ENCODE results near the gene KRTAP19-7. TPM values are rescaled to one million over a fixed set of nuclear protein-coding genes. Genes with fewer than 3 reads are reported as not detected.

KRTAP19-7 gene
- total RNA-seq, 1 experiment from 2014 or later: not detected

- Histone ChIP-seq H3K36me3 (ENCODE audit: control insufficient read depth, insufficient read depth, low read length) (no peaks in the 10 kb centered on the region; the same call in 1 of the 2 replicates), H3K4me1 (ENCODE audit: control insufficient read depth, insufficient read depth, low read length) (no peaks in the 10 kb centered on the region), H3K4me3 (ENCODE audit: low read depth in 2 of 2, low read length in 2 of 2) (no peak within 1 kb of the TSS), H3K27me3 (ENCODE audit: control insufficient read depth, insufficient read depth, low read length) (no peaks in the 10 kb centered on the region), H3K27ac (ENCODE audit: low read length) (no peak within 1 kb of the TSS), H3K9me3 (ENCODE audit: control insufficient read depth, insufficient read depth, low read depth, low read length) (no peaks in the 10 kb centered on the region)
- in situ Hi-C loops (cut with HindIII; ENCODE audit: low pct_unique_long_range_greater_than_20kb, low sequenced_read_pairs) (no loop called here), intact Hi-C loops (cut with micrococcal nuclease; ENCODE audit: unreplicated experiment) (no loop called here)
- TF ChIP-seq, protein P1, sequence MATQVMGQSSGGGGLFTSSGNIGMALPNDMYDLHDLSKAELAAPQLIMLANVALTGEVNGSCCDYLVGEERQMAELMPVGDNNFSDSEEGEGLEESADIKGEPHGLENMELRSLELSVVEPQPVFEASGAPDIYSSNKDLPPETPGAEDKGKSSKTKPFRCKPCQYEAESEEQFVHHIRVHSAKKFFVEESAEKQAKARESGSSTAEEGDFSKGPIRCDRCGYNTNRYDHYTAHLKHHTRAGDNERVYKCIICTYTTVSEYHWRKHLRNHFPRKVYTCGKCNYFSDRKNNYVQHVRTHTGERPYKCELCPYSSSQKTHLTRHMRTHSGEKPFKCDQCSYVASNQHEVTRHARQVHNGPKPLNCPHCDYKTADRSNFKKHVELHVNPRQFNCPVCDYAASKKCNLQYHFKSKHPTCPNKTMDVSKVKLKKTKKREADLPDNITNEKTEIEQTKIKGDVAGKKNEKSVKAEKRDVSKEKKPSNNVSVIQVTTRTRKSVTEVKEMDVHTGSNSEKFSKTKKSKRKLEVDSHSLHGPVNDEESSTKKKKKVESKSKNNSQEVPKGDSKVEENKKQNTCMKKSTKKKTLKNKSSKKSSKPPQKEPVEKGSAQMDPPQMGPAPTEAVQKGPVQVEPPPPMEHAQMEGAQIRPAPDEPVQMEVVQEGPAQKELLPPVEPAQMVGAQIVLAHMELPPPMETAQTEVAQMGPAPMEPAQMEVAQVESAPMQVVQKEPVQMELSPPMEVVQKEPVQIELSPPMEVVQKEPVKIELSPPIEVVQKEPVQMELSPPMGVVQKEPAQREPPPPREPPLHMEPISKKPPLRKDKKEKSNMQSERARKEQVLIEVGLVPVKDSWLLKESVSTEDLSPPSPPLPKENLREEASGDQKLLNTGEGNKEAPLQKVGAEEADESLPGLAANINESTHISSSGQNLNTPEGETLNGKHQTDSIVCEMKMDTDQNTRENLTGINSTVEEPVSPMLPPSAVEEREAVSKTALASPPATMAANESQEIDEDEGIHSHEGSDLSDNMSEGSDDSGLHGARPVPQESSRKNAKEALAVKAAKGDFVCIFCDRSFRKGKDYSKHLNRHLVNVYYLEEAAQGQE (IDR thresholded peaks at IDR 0.05; ENCODE audit: insufficient read depth in 1 of 2, low read depth in 2 of 2, low read length in 1 of 2): no peak
- TF ChIP-seq SIN3A (IDR thresholded peaks at IDR 0.05; ENCODE audit: borderline replicate concordance, insufficient read depth, low read depth, low read length) (no peak), POLR2AphosphoS5 (IDR thresholded peaks at IDR 0.05; ENCODE audit: low read depth, low read length) (no peak), TCF7L2 (IDR thresholded peaks at IDR 0.05; ENCODE audit: low read depth, low read length) (no peak)
- TF ChIP-seq, protein P2, sequence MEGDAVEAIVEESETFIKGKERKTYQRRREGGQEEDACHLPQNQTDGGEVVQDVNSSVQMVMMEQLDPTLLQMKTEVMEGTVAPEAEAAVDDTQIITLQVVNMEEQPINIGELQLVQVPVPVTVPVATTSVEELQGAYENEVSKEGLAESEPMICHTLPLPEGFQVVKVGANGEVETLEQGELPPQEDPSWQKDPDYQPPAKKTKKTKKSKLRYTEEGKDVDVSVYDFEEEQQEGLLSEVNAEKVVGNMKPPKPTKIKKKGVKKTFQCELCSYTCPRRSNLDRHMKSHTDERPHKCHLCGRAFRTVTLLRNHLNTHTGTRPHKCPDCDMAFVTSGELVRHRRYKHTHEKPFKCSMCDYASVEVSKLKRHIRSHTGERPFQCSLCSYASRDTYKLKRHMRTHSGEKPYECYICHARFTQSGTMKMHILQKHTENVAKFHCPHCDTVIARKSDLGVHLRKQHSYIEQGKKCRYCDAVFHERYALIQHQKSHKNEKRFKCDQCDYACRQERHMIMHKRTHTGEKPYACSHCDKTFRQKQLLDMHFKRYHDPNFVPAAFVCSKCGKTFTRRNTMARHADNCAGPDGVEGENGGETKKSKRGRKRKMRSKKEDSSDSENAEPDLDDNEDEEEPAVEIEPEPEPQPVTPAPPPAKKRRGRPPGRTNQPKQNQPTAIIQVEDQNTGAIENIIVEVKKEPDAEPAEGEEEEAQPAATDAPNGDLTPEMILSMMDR (IDR thresholded peaks at IDR 0.05): no peak
- ChIA-PET POLR2A (no interaction called here), CTCF (no interaction called here)
- DNase-seq (ENCODE audit: low read depth, low spot score): no peak
- ATAC-seq: no peak
- no TSS peak for BruUV-seq (replicated peaks)
These were observed 19.4 kb downstream of the KRTAP19-7 start, which contains the start of gene KRTAP19-6 for GRCh38 chr21:30541764-30542163. TSS of gene KRTAP19-6 (minus strand) at chr21:30541864. CDS start at chr21:30541833, 31 bp downstream.

DNA sequence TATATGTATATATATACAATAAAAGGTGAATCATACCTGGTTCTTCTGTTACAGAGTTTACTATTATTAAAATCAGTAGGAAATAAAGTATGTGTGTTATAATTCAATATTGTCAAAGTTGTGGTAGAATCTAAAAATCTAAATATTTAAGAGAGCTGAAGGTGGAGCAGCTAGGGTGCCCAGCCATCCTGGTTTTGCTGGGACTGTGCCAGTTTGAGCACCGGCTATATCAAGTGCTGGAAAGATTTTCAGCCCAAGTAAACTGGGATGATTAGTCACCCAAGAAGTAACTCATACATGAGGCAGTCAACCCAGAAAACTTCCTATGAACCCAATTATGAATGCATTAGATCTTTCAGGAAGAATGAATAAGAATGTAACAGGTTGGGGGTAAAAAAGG is 42.2 kb downstream of the KRTAP19-7 start:
- H3K9me3 ChIP-seq (ENCODE audit: control insufficient read depth, insufficient read depth, low read depth, low read length): no peaks in the 10 kb centered on the region
- intact Hi-C loops (cut with micrococcal nuclease; ENCODE audit: unreplicated experiment) (no loop called here), in situ Hi-C loops (cut with HindIII; ENCODE audit: low pct_unique_long_range_greater_than_20kb, low sequenced_read_pairs) (no loop called here)
- H3K4me3 ChIP-seq (ENCODE audit: low read depth in 2 of 2, low read length in 2 of 2): no peak overlapping the region
- H3K27ac ChIP-seq (ENCODE audit: low read length): no peak overlapping the region
- ChIA-PET CTCF (no interaction called here), POLR2A (no interaction called here)
- ATAC-seq: no peak
- no peaks in the 10 kb centered on the region for H3K36me3 ChIP-seq (ENCODE audit: control insufficient read depth, insufficient read depth, low read length)
- H3K27me3 ChIP-seq (ENCODE audit: control insufficient read depth, insufficient read depth, low read length): no peaks in the 10 kb centered on the region
- TF ChIP-seq SIN3A (IDR thresholded peaks at IDR 0.05; ENCODE audit: borderline replicate concordance, insufficient read depth, low read depth, low read length) (no peak), TCF7L2 (IDR thresholded peaks at IDR 0.05; ENCODE audit: low read depth, low read length) (no peak), POLR2AphosphoS5 (IDR thresholded peaks at IDR 0.05; ENCODE audit: low read depth, low read length) (no peak)
- TF ChIP-seq, protein P2 (IDR thresholded peaks at IDR 0.05): no peak
- TF ChIP-seq, protein P1 (IDR thresholded peaks at IDR 0.05; ENCODE audit: insufficient read depth in 1 of 2, low read depth in 2 of 2, low read length in 1 of 2): no peak
- no peak for DNase-seq (ENCODE audit: low read depth, low spot score)
- BruUV-seq (replicated peaks): no TSS peak
- H3K4me1 ChIP-seq (ENCODE audit: control insufficient read depth, insufficient read depth, low read length): no peaks in the 10 kb centered on the region

All from Panc1 (cell line).